Dedifferentiated amniotic fluid mesenchymal stem cell (primary cell): ENCODE data around the gene WDR53.
"Not testable (repeated sequence)": the region's sequence is repeated elsewhere in the genome, so short reads cannot be mapped to it uniquely, and the experiment has no call there.

Source experiments
- DNase-seq: peaks from one replicate; pipeline ENCODE4 v3.0.0-alpha.2; 2016; ENCODE audit errors: extremely low spot score

WDR53 gene

GRCh38 chr3:196517919-196518318 is 50.4 kb downstream of the WDR53 start:
- no peak for DNase-seq

GRCh38 chr3:196517162-196517800 is 51.1 kb downstream of the WDR53 start:
- DNase-seq = no peak

GRCh38 chr3:196514913-196515621 is 53.3 kb downstream of the WDR53 start, which contains the start of gene SMCO1:
SMCO1 (minus strand) TSS chr3:196515346; CDS start chr3:196515209, 137 bp downstream.
- no peak for DNase-seq

GRCh38 chr3:196514350-196514716 is 54.0 kb downstream of the WDR53 start:
- DNase-seq = no peak

GRCh38 chr3:196513697-196514349 is 54.5 kb downstream of the WDR53 start:
- DNase-seq = no peak

GRCh38 chr3:196511646-196512425 is 56.5 kb downstream of the WDR53 start:
- not testable (repeated sequence) for DNase-seq

- DNase-seq = not testable (repeated sequence)
Measured at GRCh38 chr3:196511108-196511507, 57.2 kb downstream of the WDR53 start.

- no peak for DNase-seq
Measured at GRCh38 chr3:196506687-196507086, 61.7 kb downstream of the WDR53 start.

GRCh38 chr3:196504556-196504955 is 63.8 kb downstream of the WDR53 start:
- DNase-seq = no peak
